H1 (cell line): ENCODE results near the gene ELP5. TPM values are rescaled to one million over a fixed set of nuclear protein-coding genes. Genes with fewer than 3 reads are reported as not detected.

Source experiments
- CHD2 ChIP-seq: IDR thresholded peaks from 2 replicates; pipeline ENCODE4 v1.6.1; 2012; ENCODE audit warnings: low read length, improper control_type of control experiment
- EP300 ChIP-seq, 2 experiments: IDR thresholded peaks; 1 replicate in 1 of 2; 2 replicates in 1 of 2; pipeline ENCODE4 v1.6.1; 2011 to 2012; ENCODE audit warnings: low read depth in 2 of 2, low read length in 2 of 2, mild to moderate bottlenecking in 2 of 2, borderline replicate concordance in 1 of 2, inconsistent platforms in 1 of 2, moderate library complexity in 1 of 2
- EZH2 ChIP-seq: fragments of 200-600 bp; sonication (generic); IDR thresholded peaks from 2 replicates; pipeline ENCODE4 v1.7.1; 2012; ENCODE audit warnings: low read depth, mild to moderate bottlenecking, moderate library complexity, low read length, inconsistent platforms; ENCODE audit not compliant: severe bottlenecking
- GABPA ChIP-seq: IDR thresholded peaks from 2 replicates; pipeline ENCODE4 v1.6.1; 2011; ENCODE audit warnings: mild to moderate bottlenecking, low read length, moderate library complexity, borderline replicate concordance; ENCODE audit not compliant: insufficient read depth
- NRF1 ChIP-seq: IDR thresholded peaks from 2 replicates; pipeline ENCODE4 v1.6.1; 2011; ENCODE audit warnings: mild to moderate bottlenecking, low read depth, low read length, improper control_type of control experiment
- POLR2AphosphoS5 ChIP-seq: IDR thresholded peaks from 2 replicates; pipeline ENCODE4 v1.6.1; 2011; ENCODE audit warnings: low read depth, low read length
- RAD21 ChIP-seq, 2 experiments: IDR thresholded peaks in 1 of 2; conservative IDR thresholded peaks in 1 of 2; 2 replicates each; pipeline ENCODE4 v1.6.1; 2011; ENCODE audit warnings: low read depth in 2 of 2, low read length in 2 of 2, improper control_type of control experiment in 1 of 2, inconsistent platforms in 1 of 2, mild to moderate bottlenecking in 1 of 2, moderate library complexity in 1 of 2
- SAP30 ChIP-seq: fragments of 300-600 bp; sonication (generic); IDR thresholded peaks from 2 replicates; pipeline ENCODE4 v1.7.1; 2012; ENCODE audit warnings: low read length, moderate library complexity, mild to moderate bottlenecking, inconsistent platforms; ENCODE audit not compliant: insufficient read depth, insufficient replicate concordance
- SIN3A ChIP-seq, 2 experiments: IDR thresholded peaks in 1 of 2; conservative IDR thresholded peaks in 1 of 2; 2 replicates each; pipeline ENCODE4 v1.6.1; 2011 to 2012; ENCODE audit warnings: low read length in 2 of 2, improper control_type of control experiment in 1 of 2, low read depth in 1 of 2, mild to moderate bottlenecking in 1 of 2
- polyA plus RNA-seq, 7 experiments: library from polyadenylated mRNA; depleted of rRNA in 3 of 7; stranded (reverse) in 5 of 7; unstranded in 2 of 7; fragments of >200 nt in 5 of 7; fragments of 200-250 nt in 2 of 7; gene quantifications; 1 replicate in 5 of 7; 2 replicates in 1 of 7; 4 replicates in 1 of 7; pipeline versions ENCODE4 v1.2.1 to v1.2.3, GENCODE V29; 2011 to 2013; ENCODE audit warnings: missing spikeins in 2 of 7, mixed read lengths in 2 of 7
- total RNA-seq: library from RNA; stranded (reverse); fragmentation: NEBNext Ultra II Directional; extraction: Animal tissue kit (Norgen Biotek cat#: 25700); gene quantifications from 2 replicates; pipeline ENCODE4 v1.2.1, GENCODE V29; 2021

The ELP5 gene
- total and polyA plus RNA-seq, 2 of the 8 experiments (the other 6 are each of a cell fraction or from before 2014, with no cell fraction given) = 75.4 to 107 TPM

DNA sequence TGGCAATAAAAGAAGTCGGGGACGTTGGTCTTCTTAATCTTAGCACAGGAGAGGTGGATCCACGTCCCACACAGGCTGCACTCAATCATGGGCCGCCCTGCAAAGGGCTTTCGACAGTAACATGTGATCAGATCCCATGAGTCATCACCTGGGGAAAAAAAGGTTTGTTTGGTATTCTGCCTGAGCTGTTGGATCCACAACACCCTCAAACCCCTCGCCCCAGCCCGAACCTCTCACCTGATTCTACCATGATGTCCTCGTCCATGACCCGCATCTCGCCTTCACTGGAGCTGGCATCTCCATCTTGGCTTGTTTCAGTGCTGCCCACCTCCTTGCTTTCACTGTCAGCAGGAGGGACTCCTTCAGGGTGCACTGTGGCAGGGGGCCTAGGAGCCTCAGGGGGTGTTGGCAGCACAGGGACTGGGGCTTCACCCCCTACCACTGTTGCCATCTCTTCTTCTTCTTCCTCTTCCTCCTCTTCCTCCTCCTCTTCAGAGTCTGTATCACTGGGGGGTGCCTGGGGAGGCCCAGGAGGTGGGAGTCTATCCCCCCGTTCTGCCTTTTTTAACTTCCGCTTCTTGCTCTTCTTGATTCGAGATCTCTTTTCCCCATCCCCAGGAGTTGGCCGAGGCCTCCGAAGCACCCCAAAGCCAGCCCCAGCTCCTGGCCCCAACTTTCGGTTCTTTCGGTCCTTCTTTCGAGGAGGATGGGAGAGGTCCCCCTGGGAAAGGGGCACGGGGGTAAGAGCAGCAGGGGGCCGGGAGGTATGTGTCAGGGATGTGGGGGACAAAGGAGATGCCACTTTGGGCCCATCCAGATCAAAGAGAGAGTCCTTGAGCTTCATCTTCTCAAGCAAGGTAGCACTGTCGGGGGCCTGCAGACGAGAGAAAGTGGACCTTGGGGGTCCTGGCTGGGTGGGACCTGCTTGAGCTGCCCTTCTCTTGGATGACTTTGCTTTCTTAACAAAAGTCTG, 16.0 kb upstream of the ELP5 start (continued):
- TF ChIP-seq EP300 (IDR thresholded peaks at IDR 0.05; ENCODE audit: borderline replicate concordance in 1 of 2, low read depth in 2 of 2, low read length in 2 of 2) (no peak), EZH2 (no peak), SIN3A (conservative IDR thresholded peaks at IDR 0.05 in 1 of 2, IDR thresholded peaks at IDR 0.05 in 1 of 2; ENCODE audit: low read depth in 1 of 2, low read length in 2 of 2) (no peak), NRF1 (no peak), GABPA (no peak), RAD21 (IDR thresholded peaks at IDR 0.05 in 1 of 2, conservative IDR thresholded peaks at IDR 0.05 in 1 of 2; ENCODE audit: low read depth in 2 of 2, low read length in 2 of 2) (no peak), SAP30 (no peak), POLR2AphosphoS5 (no peak), CHD2 (no peak)
- TF ChIP-seq, all 59 proteins: peak for 0
